Kidney capillary endothelial cell (primary cell): ENCODE measurements around the gene CCNQ.

Source experiments
- DNase-seq: peaks from one replicate; pipeline ENCODE4 v3.0.0-alpha.2; 2018; ENCODE audit warnings: low spot score

The CCNQ gene

DNA sequence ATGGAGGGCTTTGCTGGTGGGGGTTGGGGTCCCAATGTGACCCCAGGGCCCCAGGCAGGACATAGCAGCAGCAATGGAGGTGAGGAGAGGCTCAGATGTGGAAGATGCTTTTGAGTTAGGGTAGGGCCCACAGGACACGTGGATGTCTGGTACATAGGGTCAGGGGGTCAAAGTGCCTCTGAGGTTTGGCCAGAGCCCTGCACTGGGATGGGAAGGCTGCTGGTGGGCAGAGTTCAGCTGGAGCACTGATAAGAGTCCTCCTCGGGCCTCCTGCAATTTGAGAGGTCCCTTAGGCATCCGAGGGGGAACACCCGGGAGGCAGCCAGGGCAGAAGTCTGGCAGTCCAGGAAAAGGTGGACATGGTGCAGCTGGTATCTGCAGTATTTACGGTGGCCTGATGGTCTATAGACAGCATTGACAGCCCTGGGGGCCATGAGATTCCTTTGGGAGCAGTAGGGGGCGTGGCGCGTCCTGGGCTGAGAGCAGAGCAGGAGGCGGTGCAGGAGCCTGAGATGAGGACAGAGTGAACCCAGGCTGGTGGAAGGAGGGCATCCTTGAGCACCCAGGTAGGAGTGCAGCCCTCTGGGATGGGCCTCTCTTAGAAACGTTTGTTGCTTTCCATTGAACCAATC lies 22.6 kb downstream of the CCNQ start:
- no peak for DNase-seq

DNA sequence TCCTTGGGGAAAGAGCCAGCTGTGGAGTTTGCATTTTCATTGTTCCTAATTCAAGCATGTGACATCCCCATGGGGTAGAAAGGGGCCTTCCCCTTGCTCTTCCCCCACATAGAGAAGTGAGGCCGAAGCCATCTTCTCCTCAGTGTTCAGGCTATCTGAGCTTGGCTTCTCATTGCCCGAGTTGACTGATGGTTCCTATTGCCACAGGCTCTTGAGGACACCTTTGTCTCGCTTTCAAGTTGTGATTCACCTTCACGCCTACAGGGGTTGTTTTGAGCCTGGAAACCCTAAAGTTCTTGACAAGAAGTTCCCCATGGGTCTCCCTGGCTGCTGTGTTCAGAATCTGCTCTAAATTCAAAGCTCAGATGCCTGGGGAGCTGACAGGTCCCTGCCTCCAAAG lies 25.0 kb downstream of the CCNQ start:
- no peak for DNase-seq

DNA sequence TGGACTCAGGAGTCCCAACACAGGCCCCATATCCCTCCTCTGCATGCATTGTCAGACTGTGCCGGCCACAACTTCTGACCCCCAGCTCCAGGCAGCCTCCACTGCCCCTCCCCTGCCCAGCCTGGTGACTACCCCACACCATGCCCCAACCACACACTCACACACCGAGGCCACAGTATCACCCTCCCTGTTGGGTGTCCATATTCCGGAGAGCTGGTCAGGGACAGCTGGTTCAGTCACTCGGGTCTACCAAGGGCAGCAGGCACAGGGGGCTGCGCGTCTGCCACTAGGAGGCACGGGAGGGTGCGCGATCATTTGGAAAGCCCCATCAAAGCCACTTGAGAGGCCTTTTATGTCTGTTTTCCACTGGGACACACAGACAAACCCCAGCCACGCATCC lies 26.3 kb downstream of the CCNQ start:
- DNase-seq = no peak

DNA sequence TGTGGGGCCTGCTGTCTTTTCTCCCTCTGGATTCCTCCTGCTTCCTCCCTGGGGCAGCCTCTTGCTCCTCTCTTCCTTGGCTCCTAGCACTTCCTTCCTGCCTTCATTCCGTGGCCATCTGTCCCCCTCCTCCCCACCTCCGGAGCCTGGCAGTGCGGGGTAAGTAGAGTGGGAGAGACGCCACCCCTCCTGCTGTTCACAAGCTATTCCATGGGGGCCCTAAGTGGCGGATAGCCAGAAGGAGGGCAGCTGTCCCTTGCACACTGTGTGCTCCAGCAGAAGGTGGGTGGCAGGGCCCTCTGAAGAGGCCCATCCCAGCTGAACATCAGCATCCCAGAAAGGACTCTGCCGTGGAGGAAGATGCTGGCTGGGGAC lies 27.4 kb downstream of the CCNQ start:
- no peak for DNase-seq

DNA sequence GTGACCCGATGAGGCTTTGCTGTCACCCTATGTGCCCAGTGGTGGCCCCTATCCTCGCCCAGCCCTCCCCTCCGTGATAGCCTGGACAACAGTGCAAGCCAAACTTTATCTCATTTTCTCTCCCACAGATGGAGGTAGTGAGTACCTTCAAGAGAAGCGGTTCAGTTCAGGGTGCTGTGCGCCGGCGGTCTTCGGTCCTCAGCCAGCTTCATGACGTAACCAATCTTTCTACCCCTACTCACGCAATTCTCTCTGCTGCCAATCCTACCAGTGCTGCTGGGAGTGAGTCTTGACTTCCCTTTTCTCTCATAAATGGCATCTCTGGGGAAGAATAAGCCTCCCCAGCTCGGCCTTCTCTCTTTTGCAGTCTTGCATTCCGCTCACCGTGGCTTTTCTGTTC lies 29.5 kb downstream of the CCNQ start:
- no peak for DNase-seq

DNA sequence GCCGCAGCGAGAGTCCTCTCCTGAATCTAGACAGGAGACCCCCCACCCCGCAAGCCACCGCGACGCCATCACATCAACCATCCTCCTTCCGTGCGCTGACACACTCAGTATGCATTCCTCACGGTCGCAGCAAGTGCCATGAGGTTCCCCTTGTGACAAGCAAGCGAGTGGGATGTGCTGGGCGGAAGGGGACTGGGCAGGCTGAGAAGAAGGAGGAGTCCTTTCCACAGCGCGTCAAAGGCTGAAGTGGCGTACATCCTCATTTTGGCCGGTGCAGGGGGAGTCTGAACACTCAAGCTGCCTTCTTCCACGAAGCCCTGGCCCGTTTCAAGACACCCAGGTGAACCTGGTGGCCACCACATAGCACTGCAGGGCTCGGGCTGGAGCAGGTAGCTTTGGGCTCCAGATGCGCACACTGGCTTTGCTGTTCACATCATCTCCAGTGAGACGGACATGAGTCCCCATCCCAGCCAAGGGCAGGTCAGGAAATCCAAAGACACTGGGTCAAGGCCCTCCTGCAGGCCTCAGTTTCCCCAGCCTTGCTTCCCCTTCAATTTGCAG lies 30.4 kb downstream of the CCNQ start:
- DNase-seq = no peak

DNA sequence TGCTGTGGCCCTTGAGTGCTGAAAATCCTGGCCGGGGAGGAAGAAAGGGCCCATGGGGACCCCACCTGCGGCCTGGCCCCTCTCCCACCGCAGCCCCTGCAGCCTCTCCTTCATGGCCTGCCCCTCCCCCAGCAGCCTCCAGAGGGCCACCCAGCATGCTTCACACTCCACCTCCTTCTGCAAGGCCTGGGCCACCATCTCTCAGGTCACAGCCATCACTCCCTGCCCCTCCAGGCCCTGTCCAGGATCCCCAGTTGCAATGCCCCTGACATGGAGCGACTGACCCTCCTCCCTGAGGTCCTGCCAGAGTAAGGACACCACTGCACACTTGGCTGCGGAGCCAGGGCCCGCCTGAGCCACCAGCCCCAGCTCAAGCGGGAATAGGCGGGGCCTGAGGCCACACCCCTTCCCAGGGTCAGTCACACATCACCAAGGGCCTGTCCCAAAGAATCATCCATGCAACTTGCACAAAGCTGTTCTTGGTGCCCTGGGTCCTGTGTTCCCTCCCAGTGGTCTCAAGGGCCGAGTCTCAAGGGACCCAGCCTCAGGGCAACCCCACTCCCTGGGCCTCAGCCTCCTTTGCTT lies 32.9 kb downstream of the CCNQ start:
- no peak for DNase-seq

DNA sequence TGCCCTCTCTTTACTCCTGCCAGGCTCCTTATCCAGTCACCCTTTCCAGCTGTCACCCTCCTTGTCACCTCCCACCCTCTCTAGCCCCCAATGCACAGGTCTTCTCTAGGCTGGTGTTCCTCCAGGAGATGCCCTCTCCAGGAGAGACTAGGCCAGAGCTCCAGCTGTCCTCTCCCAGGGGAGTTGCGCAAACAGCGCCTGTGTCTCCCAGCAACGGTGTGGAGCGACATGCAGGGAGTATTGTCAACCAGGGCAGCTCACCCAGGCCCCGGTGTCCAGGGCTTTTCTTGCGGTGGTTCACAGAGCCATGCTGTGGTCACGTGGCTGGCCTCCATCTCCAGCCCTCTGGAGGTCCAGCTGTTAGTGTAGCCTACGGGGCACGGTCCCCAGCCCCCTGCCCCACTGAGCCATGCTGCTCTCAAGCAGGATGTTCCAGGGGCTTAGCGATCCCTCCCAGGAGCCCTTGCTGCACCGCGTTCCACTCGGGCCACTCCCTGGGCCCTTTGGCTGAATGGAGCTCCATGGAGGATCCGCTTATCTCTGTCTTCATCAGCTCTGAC lies 34.8 kb downstream of the CCNQ start:
- DNase-seq = no peak

DNA sequence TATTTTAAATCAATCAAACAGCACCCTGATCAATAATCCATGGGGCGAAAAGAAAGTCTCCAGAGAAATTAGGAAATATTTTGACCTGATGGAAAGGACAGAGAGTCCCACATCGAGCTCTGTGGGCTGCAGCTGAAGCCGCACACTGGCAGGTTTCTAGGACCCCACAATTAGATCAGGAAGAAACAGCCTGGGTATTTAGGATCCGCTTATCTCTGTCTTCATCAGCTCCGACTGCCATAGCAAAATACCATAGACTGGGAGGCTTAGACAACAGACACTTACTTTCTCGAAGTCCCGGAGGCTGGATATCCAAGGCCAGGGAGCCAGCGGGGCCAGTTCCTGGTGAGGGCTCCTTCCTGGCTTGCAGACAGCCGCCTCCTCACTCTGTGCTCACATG lies 36.4 kb downstream of the CCNQ start:
- no peak for DNase-seq

DNA sequence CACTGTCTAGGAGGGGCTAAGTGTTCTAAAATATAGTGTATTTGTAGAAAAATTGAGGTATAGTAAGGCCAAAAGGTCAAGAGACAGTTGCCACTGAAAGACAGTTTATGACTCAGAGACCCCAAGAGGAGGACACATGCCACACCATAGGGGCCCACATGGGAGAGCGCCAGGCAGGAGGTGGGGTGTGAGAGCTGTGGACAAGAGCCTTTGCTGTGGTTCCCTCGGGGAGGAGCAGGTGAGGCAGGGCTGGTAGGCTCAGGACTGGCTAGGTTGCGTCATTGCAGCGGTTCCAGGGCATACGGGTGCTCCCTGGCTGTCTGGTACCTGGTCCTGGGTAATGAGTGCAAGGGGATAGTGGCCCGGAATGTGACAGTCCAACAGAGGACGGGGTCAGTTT lies 37.6 kb downstream of the CCNQ start:
- DNase-seq = no peak

DNA sequence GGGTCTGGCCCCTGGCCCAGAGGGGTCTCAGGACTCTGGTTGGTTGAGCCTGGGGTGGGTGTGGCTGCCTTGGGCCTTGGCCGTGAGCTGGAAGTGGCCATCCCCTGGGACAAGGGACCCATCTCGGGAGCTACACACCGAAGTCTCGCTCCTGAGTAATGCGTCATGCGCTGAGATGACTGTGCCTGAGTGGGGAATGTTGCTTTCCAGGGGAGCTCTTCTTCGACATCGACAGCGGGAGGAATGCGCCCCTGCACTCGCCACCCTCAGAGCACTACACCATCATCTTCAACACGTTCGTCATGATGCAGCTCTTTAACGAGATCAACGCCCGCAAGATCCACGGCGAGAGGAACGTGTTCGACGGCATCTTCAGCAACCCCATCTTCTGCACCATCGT lies 38.5 kb downstream of the CCNQ start:
- DNase-seq = no peak

DNA sequence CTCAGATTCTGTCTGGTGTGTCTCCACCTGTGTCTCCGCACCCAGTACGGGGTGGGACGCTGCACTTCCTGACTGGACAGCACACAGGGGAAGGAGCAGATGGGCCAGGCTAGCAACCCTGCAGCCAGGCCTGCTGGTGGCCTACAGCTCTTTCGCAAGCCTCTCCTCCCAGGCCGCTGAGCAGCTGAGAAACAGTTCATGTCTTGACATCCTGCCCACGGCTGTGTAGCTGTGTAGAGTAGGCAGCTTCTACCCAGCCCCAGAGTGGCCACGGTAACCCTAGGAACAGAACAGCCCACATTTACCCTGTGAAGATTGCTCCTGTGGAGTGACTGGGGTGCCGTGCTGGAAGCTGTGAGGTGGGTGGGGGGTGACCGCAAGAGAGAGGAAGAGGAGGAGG lies 38.9 kb downstream of the CCNQ start:
- DNase-seq = no peak

DNA sequence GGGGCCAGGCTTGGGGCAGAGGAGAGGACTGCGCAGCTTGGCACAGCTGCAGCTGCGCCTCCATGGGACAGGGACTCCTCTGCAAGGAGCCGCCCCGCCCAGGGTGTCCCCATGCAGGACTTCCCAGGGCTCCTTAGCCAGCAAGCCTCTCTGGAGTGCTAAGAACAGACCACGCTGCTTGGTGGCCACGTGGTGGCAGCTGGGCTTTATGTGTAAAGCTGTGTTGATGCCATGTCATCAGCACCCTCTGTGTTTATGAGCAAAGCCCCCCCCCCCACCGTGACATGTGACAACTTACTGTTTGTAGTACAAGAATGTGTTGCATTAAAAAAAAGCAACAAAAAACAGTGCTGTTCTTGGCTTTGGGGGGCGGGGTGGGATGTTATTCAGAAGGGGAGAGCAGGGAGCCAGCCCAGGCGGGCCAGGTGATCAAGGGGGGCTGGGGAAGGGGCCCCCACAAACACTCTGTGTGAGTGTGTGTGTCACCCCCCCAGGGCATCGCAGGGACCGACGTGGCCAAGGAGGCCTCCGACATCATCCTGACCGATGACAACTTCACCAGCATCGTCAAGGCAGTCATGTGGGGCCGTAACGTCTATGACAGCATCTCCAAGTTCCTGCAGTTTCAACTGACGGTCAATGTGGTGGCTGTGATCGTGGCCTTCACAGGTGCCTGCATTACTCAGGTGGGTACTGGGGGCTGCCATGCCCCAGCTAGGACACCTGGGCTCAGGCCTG lies 41.2 kb downstream of the CCNQ start:
- DNase-seq = no peak

DNA sequence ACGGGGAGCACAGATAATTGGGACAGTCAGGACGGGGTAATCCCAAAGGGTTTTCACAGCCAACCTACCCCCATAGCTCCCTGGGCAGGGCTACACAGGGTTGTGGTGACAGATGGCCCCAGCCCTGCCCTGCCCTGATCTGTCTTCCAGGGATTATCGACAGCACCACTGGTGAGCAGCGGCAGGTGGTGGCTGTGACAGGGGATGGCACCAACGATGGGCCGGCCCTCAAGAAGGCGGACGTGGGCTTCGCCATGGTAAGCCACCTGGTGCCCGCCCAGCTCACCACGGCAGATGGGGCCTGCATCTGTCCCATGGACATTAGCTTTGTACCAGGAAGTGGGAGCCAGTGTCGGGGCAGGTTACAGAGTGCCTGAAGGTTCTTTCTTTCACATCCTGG lies 42.2 kb downstream of the CCNQ start:
- no peak for DNase-seq

DNA sequence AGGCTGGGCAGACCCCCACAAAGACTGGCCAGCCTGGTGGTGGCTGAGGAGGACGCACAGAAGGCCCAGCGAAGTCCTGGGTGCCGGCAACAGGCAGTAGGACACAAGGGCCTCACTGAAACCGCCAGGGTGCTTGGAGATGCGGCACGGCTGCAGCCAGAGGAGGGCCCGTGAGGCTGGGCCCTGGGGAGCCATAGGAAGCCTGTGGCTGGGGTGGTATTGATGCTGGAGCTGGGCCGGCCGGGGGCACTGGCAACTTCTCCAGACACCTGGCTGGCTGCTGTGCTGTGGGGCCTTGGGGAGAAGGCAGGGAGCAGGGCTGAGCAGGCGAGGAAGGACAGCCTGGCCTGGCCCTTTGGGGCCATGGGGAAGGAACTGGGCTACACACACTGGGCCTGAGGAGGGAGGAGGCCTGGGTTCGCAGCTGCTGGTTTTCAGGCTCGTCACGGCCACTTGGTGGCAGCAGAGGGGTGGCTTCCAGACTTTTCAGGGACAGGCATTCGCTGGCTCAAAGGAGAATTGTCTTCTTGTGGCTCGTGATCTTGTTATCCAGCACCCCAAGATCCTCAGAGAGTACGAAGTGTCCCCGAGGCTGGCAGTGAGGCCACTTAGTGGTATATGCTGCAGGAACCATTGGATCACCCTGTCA lies 44.3 kb downstream of the CCNQ start:
- peak; percentile 45 for DNase-seq

DNA sequence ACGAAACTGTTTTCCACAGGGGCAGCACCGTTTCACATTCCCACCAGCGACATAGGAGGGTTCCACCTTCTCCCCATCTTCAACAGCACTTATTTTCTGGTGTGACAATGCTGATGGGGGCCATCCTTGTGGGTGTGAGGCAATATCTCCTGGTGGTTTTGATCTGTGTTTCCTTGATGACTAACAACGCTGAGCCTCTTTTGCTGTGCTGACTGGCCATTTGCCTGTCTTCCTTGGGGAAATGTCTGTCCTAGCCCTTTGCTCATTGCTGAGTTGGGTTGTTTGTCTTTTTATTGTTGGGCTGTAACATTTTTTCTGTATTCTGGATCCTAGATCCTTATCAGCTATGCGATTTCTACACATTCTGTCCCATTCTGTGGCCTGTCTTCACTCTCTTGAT lies 47.8 kb downstream of the CCNQ start:
- peak; percentile 35 for DNase-seq

DNA sequence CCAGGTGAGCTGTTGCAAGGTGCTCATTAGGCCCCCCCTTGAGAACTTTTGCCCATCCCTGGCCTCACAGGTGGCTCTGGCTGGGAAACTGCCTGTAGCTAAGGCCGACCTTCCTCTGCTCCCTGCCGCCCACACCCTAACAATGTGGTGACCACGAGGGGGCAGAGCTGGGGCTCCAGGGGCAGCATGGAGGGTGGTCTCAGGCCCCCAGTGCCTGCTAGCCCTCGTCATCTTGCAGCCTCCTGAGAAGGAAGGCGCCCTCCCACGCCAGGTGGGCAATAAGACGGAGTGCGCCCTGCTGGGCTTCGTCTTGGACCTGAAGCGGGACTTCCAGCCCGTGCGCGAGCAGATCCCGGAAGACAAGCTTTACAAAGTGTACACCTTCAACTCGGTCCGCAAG lies 49.1 kb downstream of the CCNQ start:
- DNase-seq = no peak

DNA sequence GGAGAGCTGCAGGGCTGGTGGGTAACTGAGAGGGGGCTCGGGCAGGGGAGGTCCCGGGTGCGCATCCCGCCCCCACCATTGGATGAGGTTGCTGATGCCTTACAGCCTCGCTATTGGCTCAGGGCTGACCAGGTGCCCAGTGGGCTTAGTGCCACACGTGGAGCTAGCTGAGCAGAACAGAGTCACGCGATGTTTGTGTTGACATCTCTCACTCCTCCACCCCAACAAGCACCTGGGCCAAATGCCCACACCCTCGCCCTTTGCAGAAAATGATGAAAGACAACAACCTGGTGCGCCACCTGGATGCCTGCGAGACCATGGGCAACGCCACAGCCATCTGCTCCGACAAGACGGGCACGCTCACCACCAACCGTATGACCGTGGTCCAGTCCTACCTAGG lies 49.7 kb downstream of the CCNQ start:
- DNase-seq = no peak

DNA sequence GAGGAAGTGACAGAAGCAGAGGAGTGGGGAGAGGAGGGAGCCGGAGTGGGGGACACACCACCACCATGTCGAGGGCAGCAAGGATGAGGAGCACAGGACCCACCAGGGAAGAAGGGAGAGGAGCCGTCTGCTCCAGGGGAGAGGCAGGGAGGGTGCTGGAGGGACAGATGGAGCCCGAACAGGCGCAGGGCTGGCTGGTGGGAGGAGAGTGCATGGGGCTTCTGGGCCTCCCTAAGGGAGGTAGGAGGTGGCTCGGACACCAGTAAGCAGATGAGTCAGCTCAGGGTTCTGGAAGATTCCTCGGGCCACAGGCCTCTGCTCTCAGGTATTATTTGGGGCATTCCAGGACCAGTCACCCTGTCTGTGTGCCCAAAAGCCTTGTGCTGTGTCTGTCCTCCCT lies 51.7 kb downstream of the CCNQ start:
- no peak for DNase-seq

DNA sequence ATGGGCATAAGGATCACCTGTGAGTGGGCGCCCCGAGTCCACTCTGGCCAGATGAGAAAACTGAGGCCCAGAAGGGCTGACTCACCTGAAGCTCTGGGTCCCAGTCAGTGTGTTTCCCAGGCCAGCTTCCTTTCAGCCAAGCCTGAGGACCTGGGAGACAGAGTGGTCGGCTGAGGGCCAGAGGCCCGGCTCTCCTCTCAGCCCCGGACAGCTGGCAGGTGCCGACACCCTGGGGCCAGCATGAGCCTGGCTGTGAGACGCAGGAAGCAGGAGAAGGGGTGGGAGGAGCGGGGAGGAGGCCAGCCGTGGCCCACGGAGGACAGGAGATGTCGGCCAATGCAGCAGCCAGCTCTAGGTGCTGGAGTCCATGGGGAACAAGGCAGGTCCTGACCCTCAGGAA lies 52.6 kb downstream of the CCNQ start:
- DNase-seq = no peak

DNA sequence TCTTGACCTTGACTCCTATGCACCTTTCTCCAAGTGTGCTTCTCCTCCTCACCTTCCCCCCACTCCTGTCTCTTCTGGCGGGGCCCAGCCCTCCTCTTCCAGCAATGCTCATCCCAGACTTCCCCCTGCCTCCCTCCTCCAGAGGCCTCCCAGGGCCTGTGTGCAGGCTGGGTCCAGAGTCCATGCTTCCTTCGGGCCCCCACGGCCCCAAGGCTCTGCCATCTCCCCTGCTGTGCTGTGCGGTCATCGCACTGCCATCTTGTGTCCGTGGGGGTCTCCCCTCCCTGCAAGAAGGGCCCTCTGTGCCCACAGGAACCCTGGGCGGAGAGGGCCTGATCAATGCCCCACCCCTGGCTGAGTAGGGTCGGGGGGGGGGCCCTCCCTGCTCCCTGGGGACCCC lies 54.2 kb downstream of the CCNQ start:
- no peak for DNase-seq

DNA sequence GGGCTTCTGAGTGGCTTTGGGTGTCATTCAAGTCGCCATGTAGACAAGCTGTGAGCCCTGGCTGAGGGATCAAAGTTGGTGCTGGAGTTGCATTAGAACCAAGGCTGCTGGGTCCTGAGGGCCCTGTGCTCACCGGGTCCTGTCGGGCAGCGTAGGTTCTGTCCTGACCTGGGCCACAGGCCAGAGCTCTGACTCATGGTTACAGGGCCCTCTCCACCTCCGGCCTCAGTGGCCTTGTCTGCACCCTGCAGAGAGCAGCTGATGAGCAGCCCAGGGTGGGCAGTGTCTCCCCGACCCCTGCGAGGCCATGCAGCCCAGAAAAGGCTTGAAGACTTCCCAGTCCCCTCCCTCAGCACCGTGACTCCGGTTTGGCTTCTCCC lies 59.0 kb downstream of the CCNQ start:
- no peak for DNase-seq
